Colonic mucosa (tissue), 4 donors: Measurements from ENCODE around the gene CALY. TPM values are rescaled to one million over a fixed set of nuclear protein-coding genes. Genes with fewer than 3 reads are reported as not detected.

Experiments used
- DNase-seq: peaks from one replicate; pipeline ENCODE4 v3.0.0-alpha.2; 2020
- H3K27ac ChIP-seq: fragments of 200-600 bp; one replicate; pipeline ENCODE4 v1.8.0; 2021
- H3K27me3 ChIP-seq: fragments of 200-600 bp; one replicate; pipeline ENCODE4 v1.8.0; 2021
- H3K36me3 ChIP-seq: fragments of 200-600 bp; one replicate; pipeline ENCODE4 v1.8.0; 2021
- H3K4me1 ChIP-seq: fragments of 200-600 bp; one replicate; pipeline ENCODE4 v1.8.0; 2021; ENCODE audit warnings: mild to moderate bottlenecking
- H3K4me3 ChIP-seq: fragments of 200-600 bp; one replicate; pipeline ENCODE4 v1.8.0; 2021
- H3K9ac ChIP-seq, 2 donors: one replicate each; pipeline ENCODE4 v1.7.0; 2013; ENCODE audit warnings: control low read depth in 2 of 2, low read depth in 2 of 2, low read length in 2 of 2
- H3K9me3 ChIP-seq: fragments of 200-600 bp; one replicate; pipeline ENCODE4 v1.8.0; 2021
- CTCF ChIP-seq: fragments of 200-600 bp; IDR thresholded peaks from one replicate; pipeline ENCODE4 v1.8.0; 2022; ENCODE audit warnings: antibody characterized with exemption, mild to moderate bottlenecking
- intact Hi-C: fragments of 100-400 bp; cut with DNase I; formaldehyde crosslinking; loops from one replicate; pipeline ENCODE4 v1.14.1; 2022
- total RNA-seq, 2 donors: library from RNA; stranded (reverse); fragmentation: NEBNext Ultra II Directional in 1 of 2; extraction: Animal tissue kit (Norgen Biotek cat#: 25700) in 1 of 2; gene quantifications; one replicate each; pipeline ENCODE4 v1.2.1, GENCODE V29; 2021
- donor health status: healthy.
- donor health status: DM: no; HTN: no; CAD: no.
- donor health status: DM: no; HTN: no; CAD: no.

Gene CALY
- total RNA-seq, 2 donors from 2014 or later = 1.6 TPM; not detected in 1

- TF ChIP-seq CTCF = no peak
- Histone ChIP-seq H3K9ac (peak overlapping the region in 1 of 2 donors; percentile 72), H3K4me1 (no peaks in the 10 kb centered on the region), H3K4me3 (peak overlapping the region; percentile 95), H3K36me3 (no peaks in the 10 kb centered on the region), H3K9me3 (no peaks in the 10 kb centered on the region), H3K27ac (peak overlapping the region; percentile 97), H3K27me3 (no peaks in the 10 kb centered on the region)
- no peak for DNase-seq
- intact Hi-C loops = no loop called here
These were observed 26.3 kb downstream of the CALY start for GRCh38 chr10:133310399-133310755.

- Histone ChIP-seq H3K27ac (peak overlapping the region; percentile 97), H3K9me3 (no peaks in the 10 kb centered on the region), H3K4me1 (no peaks in the 10 kb centered on the region), H3K27me3 (no peaks in the 10 kb centered on the region), H3K36me3 (no peaks in the 10 kb centered on the region), H3K4me3 (peak overlapping the region; percentile 95), H3K9ac (peak overlapping the region in 1 of 2 donors; percentile 72)
- DNase-seq = peak; percentile 78
- intact Hi-C loops = loop anchor here (5.0 kb wide), 1 partner anchor 48 kb away; no protein-coding TSS in a partner anchor
- no peak for TF ChIP-seq CTCF
These were observed 26.8 kb downstream of the CALY start for GRCh38 chr10:133309720-133310398.

GRCh38 chr10:133309100-133309719 lies 27.5 kb downstream of the CALY start:
- Histone ChIP-seq H3K9ac (peak overlapping the region; percentile 90 to 96), H3K4me3 (peak overlapping the region; percentile 95), H3K27me3 (no peaks in the 10 kb centered on the region), H3K4me1 (no peaks in the 10 kb centered on the region), H3K27ac (peak overlapping the region; percentile 97), H3K36me3 (no peaks in the 10 kb centered on the region), H3K9me3 (no peaks in the 10 kb centered on the region)
- no peak for TF ChIP-seq CTCF
- peak; percentile 98 for DNase-seq
- intact Hi-C loops = loop anchor here (5.0 kb wide), 1 partner anchor 47 kb away; no protein-coding TSS in a partner anchor

- Histone ChIP-seq H3K9ac (peak within 1 kb of the TSS; percentile 96 to 99), H3K4me1 (no peaks in the 10 kb centered on the region), H3K4me3 (peak within 1 kb of the TSS; percentile 95), H3K27me3 (no peaks in the 10 kb centered on the region), H3K27ac (peak within 1 kb of the TSS; percentile 97), H3K9me3 (no peaks in the 10 kb centered on the region), H3K36me3 (no peaks in the 10 kb centered on the region)
- peak; percentile 85 for DNase-seq
- TF ChIP-seq CTCF = no peak
- intact Hi-C loops = loop anchor here (5.0 kb wide), 1 partner anchor 46 kb away; no protein-coding TSS in a partner anchor
These were observed 28.1 kb downstream of the CALY start, which contains the start of the genes TUBGCP2 and ZNF511 for GRCh38 chr10:133308421-133309099. TUBGCP2 (minus strand) TSS chr10:133308872; CDS start chr10:133302941, 5,931 bp downstream. ZNF511 (plus strand) TSS chr10:133308914; CDS start chr10:133308944, 30 bp downstream.

- peak; percentile 93 for DNase-seq
- H3K36me3 ChIP-seq = no peaks in the 10 kb centered on the region
- intact Hi-C loops = loop anchor here (5.0 kb wide), 1 partner anchor 46 kb away; no protein-coding TSS in a partner anchor
- peak overlapping the region; percentile 97 for H3K27ac ChIP-seq
- H3K9me3 ChIP-seq = no peaks in the 10 kb centered on the region
- TF ChIP-seq CTCF = peak; percentile 51
- H3K4me3 ChIP-seq = peak overlapping the region; percentile 95
- H3K27me3 ChIP-seq = no peaks in the 10 kb centered on the region
- no peaks in the 10 kb centered on the region for H3K4me1 ChIP-seq
- peak overlapping the region; percentile 96 to 99 for H3K9ac ChIP-seq
These were observed 28.8 kb downstream of the CALY start for GRCh38 chr10:133307776-133308420.
